Heart left ventricle (tissue), 13 donors: ENCODE measurements around the gene RNASET2.

Experiments
- CTCF ChIP-seq, 12 donors: fragments of 200-600 bp; sonication (generic) in 4 of 12; IDR thresholded peaks; one replicate each; pipeline versions ENCODE4 v1.5.0 to v1.8.0; 2018 to 2022; ENCODE audit warnings: antibody characterized with exemption in 12 of 12, mild to moderate bottlenecking in 5 of 12
- POLR2A ChIP-seq, 2 donors: fragments of 450-650 bp; IDR thresholded peaks; one replicate each; pipeline ENCODE4 v1.6.1; 2017; ENCODE audit warnings: antibody characterized with exemption in 2 of 2, mild to moderate bottlenecking in 2 of 2, moderate library complexity in 2 of 2
- donor health status: ischemic (EF 13 %, LVEDD 7.1; RV severe dilation, severe dysfunction).
- donor health status: DM: no; HTN: yes; CAD: no.
- donor health status: DM: no; HTN: no; CAD: no.
- donor health status: ischemic (EF 25% LVEDD 6.9; RV normal size, moderate dysfunction).
- donor health status: ischemic (EF 25% LVEDD 5.7; RV mildly dilated, moderate dysfunction).
- donor health status: ischemic (EF 35%, LVEDD 5.7; RV mildly dilated, moderate dysfunction).
- donor health status: nonischemic (EF 11% LVEDD 7.7; RV severe dilation, severe dysfunction).
- donor health status: DM: yes; HTN: yes; CAD: no.
- donor health status: PGD.
- donor health status: ischemic (EF 29% LVEDD 5.4; RV normal size, mild dysfunction).
- donor health status: nonischemic (EF 23%, LVEDD 6.1; RV moderate dilation, normal function).

DNA sequence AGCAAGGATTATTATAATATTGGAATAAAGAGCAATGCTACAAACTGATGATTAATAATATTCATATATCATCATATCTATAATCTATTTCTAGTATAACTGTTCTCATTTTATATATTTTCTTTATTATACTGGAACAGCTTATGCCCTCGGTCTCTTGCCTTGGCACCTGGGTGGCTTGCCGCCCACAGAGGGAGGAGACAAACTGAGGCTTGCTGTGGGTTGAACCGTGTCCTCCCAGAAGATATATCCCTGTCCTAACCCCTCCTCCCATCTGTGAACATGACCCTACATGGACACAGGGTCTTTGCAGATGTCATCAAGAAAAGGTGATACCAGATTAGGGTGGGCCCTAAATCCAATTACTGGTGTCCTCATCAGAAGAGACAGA, 4.7 kb downstream of the RNASET2 start:
- TF ChIP-seq POLR2A (IDR thresholded peaks at IDR 0.05): no peak
- TF ChIP-seq CTCF (IDR thresholded peaks at IDR 0.05): no peak
